ENCODE results near the gene SALL1. TPM values are rescaled to one million over a fixed set of nuclear protein-coding genes. Genes with fewer than 3 reads are reported as not detected.

Gene SALL1
- total and polyA plus RNA-seq, 3 donors from 2014 or later, result 4.0 to 5.9 (median 4.9) TPM

DNA sequence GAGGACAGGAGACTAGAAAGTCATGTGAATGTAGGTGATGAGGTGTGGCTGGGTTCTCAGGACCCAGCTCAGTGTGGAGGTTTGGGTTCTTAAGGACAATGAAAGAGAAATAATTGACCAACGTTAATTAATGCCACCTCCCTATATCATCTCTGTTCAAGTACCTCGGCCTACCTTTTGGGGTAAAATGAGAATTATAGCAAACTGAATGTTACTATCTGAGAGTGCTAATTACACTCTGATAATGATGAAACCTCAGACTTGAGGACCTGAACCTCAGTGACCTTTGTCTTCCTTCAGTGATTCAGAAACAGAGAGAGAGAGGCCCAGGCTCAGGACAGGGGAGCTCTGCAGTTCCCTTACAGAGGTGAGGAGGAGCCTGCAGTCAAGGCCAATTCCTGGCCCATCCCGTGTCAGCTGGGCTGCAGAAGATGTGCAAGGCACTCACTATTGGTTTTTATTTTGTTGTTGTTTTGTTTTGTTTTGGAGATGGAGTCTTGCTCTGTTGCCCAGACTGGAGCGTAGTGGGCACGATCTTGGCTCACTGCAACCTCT lies 57.3 kb downstream of the SALL1 start:
- TF ChIP-seq POLR2A (IDR thresholded peaks at IDR 0.05), result no peak
- TF ChIP-seq, protein P1, sequence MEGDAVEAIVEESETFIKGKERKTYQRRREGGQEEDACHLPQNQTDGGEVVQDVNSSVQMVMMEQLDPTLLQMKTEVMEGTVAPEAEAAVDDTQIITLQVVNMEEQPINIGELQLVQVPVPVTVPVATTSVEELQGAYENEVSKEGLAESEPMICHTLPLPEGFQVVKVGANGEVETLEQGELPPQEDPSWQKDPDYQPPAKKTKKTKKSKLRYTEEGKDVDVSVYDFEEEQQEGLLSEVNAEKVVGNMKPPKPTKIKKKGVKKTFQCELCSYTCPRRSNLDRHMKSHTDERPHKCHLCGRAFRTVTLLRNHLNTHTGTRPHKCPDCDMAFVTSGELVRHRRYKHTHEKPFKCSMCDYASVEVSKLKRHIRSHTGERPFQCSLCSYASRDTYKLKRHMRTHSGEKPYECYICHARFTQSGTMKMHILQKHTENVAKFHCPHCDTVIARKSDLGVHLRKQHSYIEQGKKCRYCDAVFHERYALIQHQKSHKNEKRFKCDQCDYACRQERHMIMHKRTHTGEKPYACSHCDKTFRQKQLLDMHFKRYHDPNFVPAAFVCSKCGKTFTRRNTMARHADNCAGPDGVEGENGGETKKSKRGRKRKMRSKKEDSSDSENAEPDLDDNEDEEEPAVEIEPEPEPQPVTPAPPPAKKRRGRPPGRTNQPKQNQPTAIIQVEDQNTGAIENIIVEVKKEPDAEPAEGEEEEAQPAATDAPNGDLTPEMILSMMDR (IDR thresholded peaks at IDR 0.05), result no peak
- intact Hi-C loops (cut with DNase I; ENCODE audit: low total_unique reads), result no loop called here
- Histone ChIP-seq H3K4me3 (no peak overlapping the region), H3K36me3 (ENCODE audit: low read depth, missing control alignments) (no peaks in the 10 kb centered on the region), H3K9me3 (no peaks in the 10 kb centered on the region), H3K27me3 (no peaks in the 10 kb centered on the region), H3K4me1 (no peaks in the 10 kb centered on the region), H3K27ac (no peak overlapping the region)
- WGBS, 2 donors, result 58 to 60% methylated on average over 5 of the region's 5 CpGs
- DNase-seq, result no peak
